Stimulated activated CD4-positive, alpha-beta T cell treated with anti-CD3 and anti-CD28 coated beads, Interleukin-15, amount 100 ng/mL, for 24 hours (primary cell): ENCODE measurements around the gene HLA-DRB5.
"Not testable (repeated sequence)": the region's sequence is repeated elsewhere in the genome, so short reads cannot be mapped to it uniquely, and the experiment has no call there.

Source experiments
- DNase-seq: peaks from one replicate; pipeline ENCODE4 v3.0.0-alpha.2; 2020

HLA-DRB5 gene

DNA sequence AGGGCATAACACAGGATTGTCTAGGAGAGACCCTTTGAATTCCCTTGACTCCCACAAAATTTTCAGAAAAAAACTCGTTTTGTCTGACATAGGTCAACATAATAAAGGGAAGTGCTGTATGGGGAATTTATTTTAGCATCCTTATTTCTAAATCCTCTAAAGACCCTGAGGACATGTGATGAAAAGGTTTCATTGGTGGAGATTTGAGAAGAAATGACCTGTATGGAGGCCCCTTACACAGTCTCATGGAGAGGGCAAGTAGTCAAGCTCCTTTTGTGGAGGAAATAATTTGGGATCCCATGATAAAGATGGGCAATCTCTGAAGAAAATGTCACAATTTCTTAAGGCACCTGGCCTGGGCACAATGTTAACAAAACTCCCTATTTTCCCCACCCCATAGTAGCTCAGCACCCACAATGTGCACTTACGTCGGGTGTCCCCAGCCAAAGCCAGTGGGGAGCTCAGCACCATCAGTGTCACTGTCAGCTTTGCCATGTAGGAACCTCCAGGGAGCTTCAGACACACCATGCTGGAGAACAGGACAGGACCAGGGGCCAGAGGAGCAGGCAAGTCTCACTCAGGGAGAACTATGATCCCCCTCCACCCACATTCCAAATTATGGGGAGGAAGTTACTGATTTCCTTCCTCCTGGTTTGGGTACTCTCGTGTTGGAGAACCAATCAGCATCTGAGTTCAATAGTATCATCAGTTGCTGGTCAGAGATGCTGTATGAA is at the start of gene HLA-DRB5:
Gene HLA-DRB5 (minus strand): TSS at position 591 of the 734 bp plus-strand sequence. CDS start 63 bp downstream, at position 528.
- no peak for DNase-seq

DNA sequence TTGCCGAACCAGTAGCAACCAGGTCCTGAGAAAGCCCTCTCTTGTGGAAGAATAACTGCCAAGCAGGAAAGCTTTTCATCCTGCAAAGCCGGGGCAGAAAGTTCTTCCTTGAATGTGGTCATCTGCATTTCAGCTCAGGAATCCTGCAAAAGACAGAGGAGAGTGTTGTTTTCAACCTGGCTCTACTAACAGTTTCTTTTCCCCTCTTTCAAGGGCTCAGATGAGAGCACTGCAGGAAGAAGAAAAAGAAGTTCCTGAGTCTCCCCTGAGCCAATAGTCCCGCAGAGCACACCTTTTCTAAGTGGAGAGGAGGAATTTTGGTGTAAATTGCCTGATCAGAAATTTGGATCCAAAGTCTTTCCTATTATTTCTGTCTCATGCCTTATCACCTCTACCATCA is 48.9 kb upstream of the HLA-DRB5 start:
- no peak for DNase-seq

DNA sequence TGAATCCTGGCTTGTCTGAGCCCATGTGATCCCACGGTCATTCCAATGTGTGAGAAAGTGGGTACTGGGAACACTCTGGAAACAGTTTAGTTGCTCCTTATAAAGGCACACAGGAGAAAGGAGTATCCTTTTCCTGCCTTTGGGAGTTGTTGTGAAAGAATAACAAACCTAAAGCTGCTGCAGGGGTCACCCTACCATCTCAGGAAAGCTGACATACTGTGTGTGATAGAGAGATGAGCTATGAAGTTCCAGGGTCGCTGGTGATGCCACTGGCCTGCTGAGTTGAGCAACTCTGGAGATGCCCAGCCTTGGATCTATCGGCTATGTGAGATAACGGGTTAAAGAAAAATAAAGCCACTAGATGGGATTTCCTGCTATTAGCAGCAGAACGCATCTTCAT is 47.4 kb upstream of the HLA-DRB5 start:
- not testable (repeated sequence) for DNase-seq

DNA sequence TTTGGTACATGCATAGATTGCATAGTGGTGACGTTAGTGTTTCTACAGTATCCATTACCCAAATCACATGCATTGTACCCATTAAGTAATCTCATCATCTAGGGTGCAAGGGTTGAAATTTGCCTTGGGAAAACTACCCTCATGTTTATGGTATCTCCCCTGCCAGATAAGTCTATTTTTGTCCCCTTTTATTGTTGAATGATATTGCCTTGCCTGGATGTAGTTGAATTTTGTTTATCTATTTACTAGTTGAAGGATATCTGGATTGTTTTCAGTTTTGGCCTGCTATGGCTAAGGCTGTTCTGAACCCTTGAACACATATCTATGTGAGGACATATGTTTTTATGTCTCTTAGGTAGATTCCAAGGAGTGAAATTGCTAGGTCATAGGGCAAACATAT is 46.2 kb upstream of the HLA-DRB5 start:
- no peak for DNase-seq

DNA sequence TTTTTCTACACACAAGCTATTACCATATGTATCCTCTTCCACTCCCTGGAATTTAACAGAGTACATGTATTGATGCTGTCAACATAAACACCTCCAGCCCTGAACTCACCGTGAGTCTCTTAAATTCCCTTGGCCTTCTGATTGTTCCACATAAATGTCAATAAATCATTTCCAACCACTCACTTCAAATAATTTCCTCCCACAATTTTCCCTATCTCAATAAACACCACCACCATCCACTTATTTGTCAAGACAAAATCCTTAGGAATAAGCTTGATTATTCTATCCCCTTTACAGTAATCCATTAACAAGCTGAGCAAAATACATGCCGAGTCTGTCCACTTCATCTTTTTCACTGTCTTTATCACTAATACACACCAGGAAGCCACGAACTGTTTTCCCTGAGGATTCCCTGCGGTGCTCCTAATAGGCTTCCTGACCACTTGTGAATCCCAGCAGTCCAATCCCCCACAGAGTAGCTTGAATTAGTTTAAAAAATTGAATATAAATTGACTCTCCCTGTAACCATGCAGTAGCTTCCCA is 40.3 kb upstream of the HLA-DRB5 start:
- no peak for DNase-seq

DNA sequence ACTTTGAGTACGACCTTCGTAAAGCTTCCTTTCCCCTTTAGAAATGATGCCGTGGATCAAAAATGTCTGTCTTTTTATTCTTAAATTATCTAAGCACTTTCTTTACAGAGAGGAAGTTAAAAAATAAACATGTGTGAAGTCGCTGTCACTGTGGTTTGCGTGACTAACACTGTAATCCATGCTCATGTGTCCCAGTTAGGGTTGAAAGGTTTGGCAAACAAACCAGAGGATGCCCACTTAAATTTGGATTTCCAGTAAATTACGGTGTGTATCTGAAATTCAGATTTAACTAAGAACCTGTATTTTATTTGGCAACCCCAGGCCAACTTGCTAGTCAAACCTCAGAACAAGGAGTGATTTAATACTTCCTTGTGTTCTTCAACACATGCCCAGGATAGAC is 38.5 kb upstream of the HLA-DRB5 start:
- no peak for DNase-seq

DNA sequence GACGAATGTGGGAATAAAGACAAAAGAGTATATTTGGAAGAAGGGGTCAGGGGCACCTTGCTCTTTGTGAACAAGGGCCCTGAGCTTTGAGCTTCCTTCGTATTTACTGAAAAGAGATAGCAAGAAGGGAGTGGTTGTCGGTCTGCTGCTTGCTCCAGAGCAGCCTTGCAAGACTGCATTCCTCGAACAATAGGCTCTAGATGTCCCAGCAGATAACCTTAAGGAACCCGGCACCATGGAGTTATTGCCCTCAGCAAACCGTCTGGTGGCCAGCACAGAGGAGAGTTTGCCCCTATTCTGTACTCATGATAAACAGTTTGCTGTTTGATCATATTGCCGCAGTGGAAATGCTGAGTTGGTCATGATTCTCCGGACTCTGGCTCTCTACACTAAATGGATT is 36.9 kb upstream of the HLA-DRB5 start:
- no peak for DNase-seq

DNA sequence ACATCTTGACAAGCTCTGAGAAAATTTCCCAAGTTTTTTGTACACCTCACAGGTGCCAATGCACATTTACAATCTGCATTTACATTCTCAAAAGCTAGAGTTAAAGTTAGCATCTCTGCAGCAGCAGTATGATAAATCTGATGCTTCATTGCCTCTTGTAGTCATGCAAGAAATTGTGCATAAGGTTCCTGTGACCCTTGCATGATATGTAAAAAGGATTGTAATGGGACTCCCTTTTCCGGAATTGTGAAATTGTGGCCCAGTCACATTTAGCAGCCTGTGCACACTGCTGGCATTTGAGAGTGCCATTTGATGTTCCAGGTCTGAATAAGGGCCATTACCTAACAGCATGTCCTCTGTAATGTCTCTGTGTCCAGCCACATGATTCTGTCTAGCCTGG is 35.4 kb upstream of the HLA-DRB5 start:
- no peak for DNase-seq

DNA sequence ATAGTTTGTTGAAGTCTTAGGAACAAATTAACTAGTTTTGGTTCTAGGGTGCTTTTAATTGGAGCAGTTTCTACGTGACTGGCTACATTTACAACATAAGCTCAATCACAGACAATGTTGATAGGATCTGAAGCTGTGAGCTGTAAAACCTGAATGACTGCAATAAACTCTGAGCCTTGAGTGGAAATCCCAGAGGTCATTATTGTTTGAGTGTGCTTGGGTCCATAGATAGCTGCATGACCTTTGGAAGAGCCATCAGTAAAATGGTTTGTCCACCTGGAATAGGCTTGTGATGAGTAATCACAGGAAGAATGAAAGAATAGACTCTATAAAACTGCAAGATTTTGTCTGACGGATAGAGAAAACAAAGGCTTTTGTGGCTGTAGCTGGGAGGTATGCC is 32.9 kb upstream of the HLA-DRB5 start:
- DNase-seq = no peak

DNA sequence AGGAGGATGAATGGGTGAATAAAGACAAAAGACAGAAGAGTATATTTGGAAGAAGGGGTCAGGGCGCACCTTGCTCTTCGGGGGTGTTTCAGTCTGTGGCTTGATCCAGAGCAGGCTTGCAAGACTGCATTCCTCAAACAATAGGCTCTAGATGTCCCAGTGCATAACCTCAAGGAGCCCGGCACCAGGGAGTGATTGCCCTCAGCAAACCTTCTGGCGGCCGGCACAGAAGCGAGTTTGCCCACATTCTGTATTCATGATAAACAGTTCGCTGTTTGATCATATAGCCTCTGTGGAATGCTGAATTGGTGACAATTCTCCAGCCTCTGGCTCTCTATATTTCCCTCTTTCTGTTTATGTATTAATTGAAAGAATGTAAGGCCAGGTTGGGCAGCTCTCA is 29.7 kb upstream of the HLA-DRB5 start:
- DNase-seq = no peak

DNA sequence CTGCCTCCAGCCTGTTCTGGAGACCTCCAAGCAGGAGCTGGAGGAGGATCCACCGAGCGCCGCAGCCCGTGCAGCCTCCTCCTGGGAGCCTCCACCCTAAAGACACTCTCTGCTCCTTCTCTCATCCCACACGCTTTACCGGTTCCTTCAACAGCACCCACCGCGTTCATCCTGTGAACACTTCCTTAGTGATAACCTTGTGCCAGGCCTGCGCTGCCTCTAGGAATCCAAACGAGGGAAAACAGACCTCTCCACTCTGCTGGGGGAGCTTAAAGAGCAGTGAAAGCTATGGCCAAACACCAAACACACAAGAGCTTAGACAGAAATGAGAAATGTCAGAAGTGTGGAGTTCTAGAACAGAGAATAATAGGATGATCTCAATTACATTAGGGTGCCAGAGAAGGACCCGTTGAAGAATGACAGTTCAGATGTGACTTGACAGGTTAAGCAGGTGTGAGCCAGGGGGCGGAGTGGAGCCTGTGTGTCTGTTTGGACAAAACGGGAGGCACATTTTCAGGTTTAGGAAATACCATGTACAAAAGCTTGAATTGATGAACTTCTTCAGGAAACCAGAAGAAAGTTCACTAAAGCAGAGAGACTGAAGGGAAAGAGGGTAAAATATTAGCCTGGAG is 28.5 kb upstream of the HLA-DRB5 start:
- DNase-seq = no peak

DNA sequence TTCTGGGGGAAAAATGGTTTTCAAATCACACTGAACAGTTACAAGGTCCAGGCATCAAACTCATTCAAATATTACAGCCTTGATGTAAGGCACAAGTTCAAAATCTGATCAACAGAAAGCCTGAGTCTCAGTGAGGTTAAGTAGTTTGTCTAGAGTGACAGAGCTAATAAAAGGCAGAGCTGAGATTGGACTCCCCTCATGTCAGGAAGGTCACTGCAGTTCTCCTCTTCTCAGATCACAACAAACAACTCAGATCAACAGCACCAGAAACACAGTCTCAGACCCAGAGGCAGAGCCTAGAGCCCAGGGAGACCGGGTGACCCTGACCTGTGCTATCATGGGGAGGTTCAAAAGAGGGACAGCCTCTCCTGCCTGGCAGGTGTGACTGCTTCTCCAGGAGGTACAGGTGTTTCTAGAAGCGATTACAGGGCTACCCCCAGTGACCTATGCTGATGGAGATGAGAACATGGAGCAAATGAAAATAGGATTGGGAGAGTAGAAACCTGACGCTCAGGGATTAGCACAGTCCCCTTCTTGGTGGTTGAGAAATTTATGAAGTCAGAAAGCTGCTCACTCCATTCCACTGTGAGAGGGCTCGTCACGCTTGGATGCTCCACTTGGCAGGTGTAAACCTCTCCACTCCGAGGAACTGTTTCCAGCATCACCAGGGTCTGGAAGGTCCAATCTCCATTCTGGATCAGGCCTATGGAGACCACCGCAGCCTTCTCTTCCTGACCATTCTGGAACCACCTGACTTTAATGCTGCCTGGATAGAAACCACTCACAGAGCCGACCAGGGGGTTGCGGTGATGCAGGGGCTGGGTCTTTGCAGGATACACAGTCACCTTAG is 24.3 kb upstream of the HLA-DRB5 start:
- DNase-seq = no peak

DNA sequence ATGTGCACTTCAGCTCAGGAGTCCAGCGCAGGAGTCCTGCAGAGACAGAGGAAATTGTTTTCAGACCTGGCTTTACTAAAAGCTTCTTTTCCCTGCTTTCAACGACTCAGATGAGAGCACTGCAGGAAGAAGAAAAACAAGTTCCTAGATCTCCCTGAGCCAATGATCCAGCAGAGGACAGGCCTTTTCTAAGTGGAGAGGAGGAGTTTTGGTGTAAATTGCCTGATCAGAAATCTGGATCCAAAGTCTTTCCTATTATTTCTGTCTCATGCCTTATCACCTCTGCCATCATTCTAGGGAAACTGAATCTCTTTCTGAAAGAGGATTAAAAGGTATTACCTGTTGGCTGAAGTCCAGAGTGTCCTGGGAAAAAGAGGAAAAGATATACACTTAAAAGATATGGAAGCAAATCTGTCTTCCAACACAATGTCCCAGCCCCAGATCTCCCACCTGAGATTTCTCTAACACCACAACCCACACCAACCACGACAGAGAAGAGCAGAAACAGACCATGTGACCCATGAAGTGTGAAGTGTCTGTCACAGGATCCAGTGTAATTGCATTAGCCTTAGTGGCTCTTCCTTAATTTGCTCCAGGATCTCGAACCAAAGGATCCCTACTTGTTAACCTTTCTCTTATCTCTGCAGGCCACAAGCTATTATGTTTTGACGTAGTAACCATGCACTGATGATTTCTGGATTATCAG is 23.1 kb upstream of the HLA-DRB5 start:
- DNase-seq = no peak

DNA sequence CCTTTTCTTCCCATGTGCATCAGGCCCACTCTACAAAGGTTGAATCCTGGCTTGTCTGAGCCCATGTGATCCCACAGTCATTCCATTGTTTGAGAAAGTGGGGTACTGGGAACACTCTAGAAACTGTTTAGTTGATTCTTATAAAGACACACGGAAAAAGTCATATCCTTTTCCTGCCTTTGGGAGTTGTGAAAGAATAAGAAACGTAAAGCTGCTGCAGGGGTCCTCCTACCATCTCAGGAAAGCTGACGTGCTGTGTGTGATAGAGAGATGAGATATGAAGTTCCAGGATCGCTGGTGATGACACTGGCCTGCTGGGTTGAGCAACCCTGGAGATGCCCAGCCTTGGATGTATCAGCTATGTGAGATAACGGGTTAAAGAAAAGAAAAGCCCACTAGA is 21.3 kb upstream of the HLA-DRB5 start:
- DNase-seq = no peak

DNA sequence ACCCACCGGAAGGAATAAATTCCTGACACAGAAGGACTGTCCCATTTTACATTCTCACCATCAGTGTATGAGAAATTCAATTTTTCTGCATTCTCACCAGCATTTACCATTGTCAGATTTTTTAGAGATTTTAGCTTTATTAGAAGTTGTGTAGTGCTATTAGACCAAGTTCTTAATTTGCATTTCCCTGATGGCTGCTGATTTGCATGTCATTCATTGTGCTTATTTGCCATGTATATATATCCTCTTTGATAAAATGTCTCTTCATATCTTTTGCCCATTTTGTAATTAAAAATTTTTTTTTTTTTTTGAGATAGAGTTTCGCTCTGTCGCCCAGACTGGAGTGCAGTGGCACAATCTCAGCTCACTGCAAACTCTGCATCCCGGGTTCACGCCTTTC is 9.8 kb upstream of the HLA-DRB5 start:
- DNase-seq = no peak

DNA sequence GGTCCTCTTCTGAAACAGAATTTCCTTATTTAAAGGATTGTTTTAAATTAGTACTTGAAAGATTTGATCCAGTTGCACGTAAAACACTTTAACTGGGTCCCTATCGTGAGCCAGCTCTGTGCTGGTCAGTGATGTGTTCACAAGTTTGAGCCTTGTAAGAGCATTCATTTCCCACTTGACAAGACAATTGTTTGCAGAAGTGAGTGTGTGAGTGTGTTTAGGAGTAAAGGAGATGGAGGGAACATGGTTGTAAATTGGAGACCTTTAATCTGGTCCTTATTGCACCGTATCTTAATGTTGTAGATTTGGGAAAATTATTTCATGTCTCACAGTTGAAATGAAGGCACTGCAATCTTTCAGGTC is 325 bp upstream of the HLA-DRB5 start:
- DNase-seq = not testable (repeated sequence)

DNA sequence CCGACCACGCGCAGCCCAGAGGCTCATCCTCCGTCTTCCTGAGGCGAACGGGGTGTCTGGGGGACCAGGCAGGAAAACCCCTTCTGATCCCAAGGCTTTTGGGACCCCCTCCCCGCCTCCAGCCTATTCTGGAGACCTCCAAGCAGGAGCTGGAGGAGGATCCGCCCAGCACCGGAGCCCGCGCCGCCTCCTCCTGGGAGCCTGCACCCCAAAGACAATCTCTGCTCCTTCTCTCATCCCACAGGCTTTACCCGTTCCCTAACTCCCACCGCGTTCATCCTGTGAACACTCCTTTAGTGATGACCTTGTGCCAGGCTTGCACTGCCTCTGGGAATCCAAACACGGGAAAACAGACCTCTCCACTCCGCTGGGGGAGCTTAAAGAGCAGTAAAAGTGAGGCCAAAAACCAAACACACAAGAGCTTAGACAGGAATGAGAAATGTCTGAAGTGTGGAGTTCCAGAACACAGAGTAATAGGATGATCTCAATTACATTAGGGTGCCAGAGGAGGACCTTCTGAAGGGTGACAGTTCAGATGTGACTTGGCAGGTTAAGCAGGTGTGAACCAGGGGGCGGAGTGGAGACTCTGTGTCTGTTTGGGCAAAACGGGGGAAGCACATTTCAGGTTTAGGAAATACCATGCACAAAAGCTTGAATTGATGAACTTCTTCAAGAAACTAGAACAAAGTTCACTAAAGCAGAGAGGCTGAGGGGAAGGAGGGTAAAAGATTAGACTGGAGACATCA is 7.6 kb downstream of the HLA-DRB5 start:
- no peak for DNase-seq

DNA sequence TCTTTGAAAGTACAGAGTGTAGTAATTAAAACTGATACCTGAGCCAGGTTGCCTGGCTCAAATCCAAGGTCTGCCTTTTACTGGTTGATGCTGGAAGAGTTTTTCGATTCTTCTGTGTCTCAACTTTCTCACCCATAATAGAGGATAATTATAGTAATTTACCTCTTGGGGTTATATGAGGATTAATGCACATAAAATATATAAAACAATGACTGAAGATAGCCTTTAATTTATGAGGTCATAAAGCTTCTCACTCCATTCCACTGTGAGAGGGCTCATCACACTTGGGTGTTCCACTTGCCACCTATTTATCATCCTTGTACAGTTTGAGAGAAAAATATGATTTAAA is 10.2 kb downstream of the HLA-DRB5 start:
- DNase-seq = no peak

DNA sequence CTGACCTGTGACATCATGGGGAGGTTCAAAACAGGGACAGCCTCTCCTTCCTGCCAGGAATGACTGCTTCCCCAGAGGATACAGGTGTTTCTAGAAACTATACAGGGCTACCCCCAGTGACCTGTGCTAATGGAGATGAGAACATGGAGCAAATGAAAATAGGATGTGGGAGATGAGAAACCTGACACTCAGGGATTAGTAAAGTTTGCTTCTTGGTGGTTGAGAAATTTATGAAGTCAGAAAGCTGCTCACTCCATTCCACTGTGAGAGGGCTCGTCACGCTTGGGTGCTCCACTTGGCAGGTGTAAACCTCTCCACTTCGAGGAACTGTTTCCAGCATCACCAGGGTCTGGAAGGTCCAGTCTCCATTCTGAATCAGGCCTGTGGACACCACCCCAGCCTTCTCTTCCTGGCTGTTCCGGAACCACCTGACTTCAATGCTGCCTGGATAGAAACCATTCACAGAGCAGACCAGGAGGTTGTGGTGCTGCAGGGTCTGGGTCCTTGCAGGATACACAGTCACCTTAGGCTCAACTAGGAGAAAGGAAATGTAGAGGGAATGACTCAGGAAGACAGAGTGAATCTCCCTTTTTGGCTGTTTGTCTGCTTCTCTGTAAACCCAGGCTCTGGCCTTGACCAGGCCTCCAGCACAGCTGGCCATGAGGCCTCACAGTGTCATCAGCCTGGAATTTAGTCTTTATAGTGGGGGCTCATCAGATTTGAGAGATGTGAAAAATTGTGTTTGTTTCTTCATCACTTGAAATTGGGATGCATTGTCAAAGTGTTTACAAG is 10.8 kb downstream of the HLA-DRB5 start:
- DNase-seq = no peak

DNA sequence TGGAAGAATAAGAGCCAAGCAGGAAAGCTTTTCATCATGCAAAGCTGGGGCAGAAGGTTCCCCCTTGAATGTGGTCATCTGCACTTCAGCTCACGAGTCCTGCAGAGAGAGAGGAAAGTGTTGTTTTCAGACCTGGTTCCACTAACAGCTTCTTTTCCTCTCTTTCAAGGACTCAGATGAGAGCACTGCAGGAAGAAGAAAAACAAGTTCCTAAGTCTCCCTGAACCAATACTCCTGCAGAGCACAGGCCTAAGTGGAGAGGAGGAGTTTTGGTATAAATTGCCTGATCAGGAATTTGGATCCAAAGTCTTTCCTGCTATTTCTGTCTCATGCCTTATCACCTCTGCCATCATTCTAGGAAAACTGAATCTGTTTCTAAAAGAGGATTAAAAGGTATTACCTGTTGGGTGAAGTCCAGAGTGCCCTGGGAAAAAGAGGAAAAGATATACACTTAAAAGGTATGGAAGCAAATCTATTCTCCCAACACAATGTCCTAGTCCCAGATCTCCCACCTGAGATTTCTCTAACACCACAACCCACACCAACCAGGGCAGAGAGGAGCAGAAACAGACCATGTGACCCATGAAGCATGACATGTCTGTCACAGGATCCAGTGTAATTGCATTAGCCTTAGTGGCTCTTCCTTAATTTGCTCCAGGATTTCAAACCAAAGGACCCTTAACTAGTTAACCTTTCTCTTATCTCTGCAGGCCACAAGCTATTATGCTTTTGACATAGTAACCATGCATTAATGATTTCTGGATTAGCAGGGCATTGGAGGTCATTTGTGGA is 12.2 kb downstream of the HLA-DRB5 start:
- DNase-seq = no peak

DNA sequence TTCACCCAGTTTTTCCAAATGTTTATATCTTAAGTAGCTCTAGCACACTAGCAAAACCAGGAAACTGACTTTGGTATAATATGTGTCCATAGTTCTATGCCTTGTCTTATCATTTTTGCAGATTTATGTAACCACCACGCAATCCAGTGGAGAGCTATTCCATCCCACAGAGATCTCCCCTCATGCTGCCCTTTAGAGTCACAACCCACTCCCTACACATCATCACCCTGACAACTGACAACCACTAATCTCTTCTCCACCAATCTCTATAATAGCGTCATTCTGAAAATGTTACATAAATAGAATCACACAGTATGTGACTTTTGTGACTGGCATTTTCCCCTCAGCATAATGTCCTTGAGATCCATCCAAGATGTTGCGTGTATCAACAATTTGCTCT is 29.1 kb downstream of the HLA-DRB5 start:
- DNase-seq = no peak
